Measurements from ENCODE around the gene CARM1. TPM values are rescaled to one million over a fixed set of nuclear protein-coding genes. Genes with fewer than 3 reads are reported as not detected.
"Not testable (repeated sequence)": the region's sequence is repeated elsewhere in the genome, so short reads cannot be mapped to it uniquely, and the experiment has no call there.

Gene CARM1
- total and polyA plus RNA-seq, 7 experiments from 2014 or later = 0.69 to 43.1 (median 25.5) TPM

- ChIA-PET POLR2A (interaction anchor here (1.1 kb wide), 1 partner anchor 10 kb away, joined by 9 read pairs; no protein-coding TSS in a partner anchor), CTCF (interaction anchor here (0.7 to 1.3 kb wide), 3 partner anchors 11 to 32 kb away, joined by 4 to 7 read pairs (median 5); no protein-coding TSS in a partner anchor)
- Mint-ChIP-seq H3K9me3 (no peaks in the 10 kb centered on the region), H3K27ac (no peak overlapping the region), H3K4me3 (no peak overlapping the region), H3K4me1 (peaks cover 0 to 11% (median 0%) of the 10 kb centered on the region in 7 donors), H3K27me3 (no peaks in the 10 kb centered on the region), H3K36me3 (peaks cover 0 to 8% (median 0%) of the 10 kb centered on the region in 5 donors)
- H3K36me3 ChIP-seq (ENCODE audit: control insufficient read depth in 2 of 3, insufficient read depth in 3 of 3, low read length in 3 of 3) = no peaks in the 10 kb centered on the region
- ATAC-seq (no peak), DNase-seq (no peak)
- H3K4me1 ChIP-seq (ENCODE audit: control insufficient read depth in 2 of 2, insufficient read depth in 2 of 2, low read length in 2 of 2) = no peaks in the 10 kb centered on the region
- H3K27ac ChIP-seq (ENCODE audit: low read depth, low read length) = no peak overlapping the region
- no peaks in the 10 kb centered on the region for H3K9me3 ChIP-seq (ENCODE audit: control insufficient read depth in 2 of 3, low read length in 3 of 3)
- intact Hi-C loops (cut with micrococcal nuclease) = no loop called here
- no peak overlapping the region for H3K4me3 ChIP-seq (ENCODE audit: low read length)
- H3K27me3 ChIP-seq (ENCODE audit: control insufficient read depth in 2 of 2, insufficient read depth in 2 of 2, low read length in 2 of 2) = no peaks in the 10 kb centered on the region
These were observed 16.8 kb upstream of the CARM1 start for GRCh38 chr19:10854350-10855089.

GRCh38 chr19:10855879-10856522 is 15.4 kb upstream of the CARM1 start:
- Mint-ChIP-seq H3K36me3 (peaks cover 0 to 4% (median 0%) of the 10 kb centered on the region in 5 donors), H3K4me3 (no peak overlapping the region), H3K9me3 (no peaks in the 10 kb centered on the region), H3K4me1 (peaks cover 0 to 8% (median under 1%) of the 10 kb centered on the region in 7 donors), H3K27me3 (no peaks in the 10 kb centered on the region), H3K27ac (no peak overlapping the region)
- Histone ChIP-seq H3K27ac (ENCODE audit: low read depth, low read length) (no peak overlapping the region), H3K27me3 (ENCODE audit: control insufficient read depth in 2 of 2, insufficient read depth in 2 of 2, low read length in 2 of 2) (no peaks in the 10 kb centered on the region), H3K4me1 (ENCODE audit: control insufficient read depth in 2 of 2, insufficient read depth in 2 of 2, low read length in 2 of 2) (no peaks in the 10 kb centered on the region), H3K36me3 (ENCODE audit: control insufficient read depth in 2 of 3, insufficient read depth in 3 of 3, low read length in 3 of 3) (no peaks in the 10 kb centered on the region), H3K4me3 (ENCODE audit: low read length) (no peak overlapping the region), H3K9me3 (ENCODE audit: control insufficient read depth in 2 of 3, low read length in 3 of 3) (no peaks in the 10 kb centered on the region)
- intact Hi-C loops (cut with micrococcal nuclease) = no loop called here
- DNase-seq = no peak
- CTCF ChIA-PET = interaction anchor here (1.3 kb wide), 1 partner anchor 19 kb away, joined by 4 read pairs; no protein-coding TSS in a partner anchor
- POLR2A ChIA-PET = no interaction called here
- ATAC-seq = peak; percentile 52

- H3K36me3 Mint-ChIP-seq; H3K9me3 Mint-ChIP-seq; H3K4me3 ChIP-seq (ENCODE audit: low read length); H3K4me3 Mint-ChIP-seq; H3K27me3 Mint-ChIP-seq; H3K4me1 ChIP-seq (ENCODE audit: control insufficient read depth in 2 of 2, insufficient read depth in 2 of 2, low read length in 2 of 2); ATAC-seq; H3K36me3 ChIP-seq (ENCODE audit: control insufficient read depth in 2 of 3, insufficient read depth in 3 of 3, low read length in 3 of 3); CTCF ChIA-PET; H3K27ac ChIP-seq (ENCODE audit: low read depth, low read length); POLR2A ChIA-PET; intact Hi-C loops (cut with micrococcal nuclease); DNase-seq; H3K27me3 ChIP-seq (ENCODE audit: control insufficient read depth in 2 of 2, insufficient read depth in 2 of 2, low read length in 2 of 2); H3K27ac Mint-ChIP-seq; H3K9me3 ChIP-seq (ENCODE audit: control insufficient read depth in 2 of 3, low read length in 3 of 3): not testable (repeated sequence)
- H3K4me1 Mint-ChIP-seq = peaks cover 0 to 10% (median 3%) of the 10 kb centered on the region in 7 donors
These were observed 14.5 kb upstream of the CARM1 start for GRCh38 chr19:10856899-10857298.

GRCh38 chr19:10858204-10858828 is 13.0 kb upstream of the CARM1 start:
- Mint-ChIP-seq H3K4me3 (no peak overlapping the region), H3K27ac (no peak overlapping the region), H3K27me3 (no peaks in the 10 kb centered on the region), H3K9me3 (peaks cover 0 to 2% (median 0%) of the 10 kb centered on the region in 11 donors), H3K36me3 (peaks cover 0 to 3% (median 0%) of the 10 kb centered on the region in 5 donors), H3K4me1 (peaks cover 0 to 7% (median 5%) of the 10 kb centered on the region in 7 donors)
- H3K4me3 ChIP-seq (ENCODE audit: low read length) = no peak overlapping the region
- ChIA-PET CTCF (no interaction called here), POLR2A (interaction anchor here (1.0 kb wide), 1 partner anchor 141 kb away, joined by 4 read pairs; the partner anchor contains the start of gene DNM2)
- H3K27ac ChIP-seq (ENCODE audit: low read depth, low read length) = no peak overlapping the region
- peak in 2 of 9 donors; percentile 23 to 49 for DNase-seq
- no peaks in the 10 kb centered on the region for H3K4me1 ChIP-seq (ENCODE audit: control insufficient read depth in 2 of 2, insufficient read depth in 2 of 2, low read length in 2 of 2)
- ATAC-seq = peak; percentile 57
- H3K9me3 ChIP-seq (ENCODE audit: control insufficient read depth in 2 of 3, low read length in 3 of 3) = no peaks in the 10 kb centered on the region
- no peaks in the 10 kb centered on the region for H3K36me3 ChIP-seq (ENCODE audit: control insufficient read depth in 2 of 3, insufficient read depth in 3 of 3, low read length in 3 of 3)
- H3K27me3 ChIP-seq (ENCODE audit: control insufficient read depth in 2 of 2, insufficient read depth in 2 of 2, low read length in 2 of 2) = no peaks in the 10 kb centered on the region
- intact Hi-C loops (cut with micrococcal nuclease) = no loop called here

- no peaks in the 10 kb centered on the region for H3K27me3 ChIP-seq (ENCODE audit: control insufficient read depth in 2 of 2, insufficient read depth in 2 of 2, low read length in 2 of 2)
- no peak overlapping the region for H3K4me3 Mint-ChIP-seq
- intact Hi-C loops (cut with micrococcal nuclease) = loop anchor here in 1 of 2 donors (5.0 kb wide), 1 partner anchor 379 kb away; no protein-coding TSS in a partner anchor
- H3K27me3 Mint-ChIP-seq = no peaks in the 10 kb centered on the region
- H3K27ac Mint-ChIP-seq = peak overlapping the region in 1 of 9 donors; percentile 43
- H3K4me1 ChIP-seq (ENCODE audit: control insufficient read depth in 2 of 2, insufficient read depth in 2 of 2, low read length in 2 of 2) = peaks cover 4 to 7% of the 10 kb centered on the region in 2 donors
- no peaks in the 10 kb centered on the region for H3K36me3 ChIP-seq (ENCODE audit: control insufficient read depth in 2 of 3, insufficient read depth in 3 of 3, low read length in 3 of 3)
- peaks cover 11 to 20% (median 14%) of the 10 kb centered on the region in 7 donors for H3K4me1 Mint-ChIP-seq
- POLR2A ChIA-PET = interaction anchor here (0.6 kb wide), 1 partner anchor 21 kb away, joined by 3 read pairs; no protein-coding TSS in a partner anchor
- DNase-seq (peak in 1 of 9 donors; percentile 19), ATAC-seq (peak; percentile 68)
- H3K9me3 ChIP-seq (ENCODE audit: control insufficient read depth in 2 of 3, low read length in 3 of 3) = no peaks in the 10 kb centered on the region
- H3K36me3 Mint-ChIP-seq = peaks cover 0 to 3% (median 0%) of the 10 kb centered on the region in 5 donors
- no peak overlapping the region for H3K27ac ChIP-seq (ENCODE audit: low read depth, low read length)
- H3K4me3 ChIP-seq (ENCODE audit: low read length) = no peak overlapping the region
- CTCF ChIA-PET = interaction anchor here (1.7 kb wide), 1 partner anchor 12 kb away, joined by 3 read pairs; no protein-coding TSS in a partner anchor
- H3K9me3 Mint-ChIP-seq = peaks cover 0 to 3% (median 0%) of the 10 kb centered on the region in 11 donors
These were observed 10.2 kb upstream of the CARM1 start for GRCh38 chr19:10861103-10861651.

GRCh38 chr19:10862561-10863106 is 8.7 kb upstream of the CARM1 start:
- Histone ChIP-seq H3K36me3 (ENCODE audit: control insufficient read depth in 2 of 3, insufficient read depth in 3 of 3, low read length in 3 of 3) (no peaks in the 10 kb centered on the region), H3K4me3 (ENCODE audit: low read length) (no peak overlapping the region), H3K27ac (ENCODE audit: low read depth, low read length) (no peak overlapping the region), H3K9me3 (ENCODE audit: control insufficient read depth in 2 of 3, low read length in 3 of 3) (no peaks in the 10 kb centered on the region), H3K27me3 (ENCODE audit: control insufficient read depth in 2 of 2, insufficient read depth in 2 of 2, low read length in 2 of 2) (no peaks in the 10 kb centered on the region), H3K4me1 (ENCODE audit: control insufficient read depth in 2 of 2, insufficient read depth in 2 of 2, low read length in 2 of 2) (peaks cover 4 to 7% of the 10 kb centered on the region in 2 donors)
- DNase-seq (no peak), ATAC-seq (no peak)
- Mint-ChIP-seq H3K4me3 (no peak overlapping the region), H3K36me3 (peaks cover 0 to 3% (median 0%) of the 10 kb centered on the region in 5 donors), H3K9me3 (peaks cover 0 to 3% (median 0%) of the 10 kb centered on the region in 11 donors), H3K27ac (peak overlapping the region in 2 of 9 donors; percentile 15 to 59), H3K4me1 (peaks cover 11 to 20% (median 15%) of the 10 kb centered on the region in 7 donors), H3K27me3 (no peaks in the 10 kb centered on the region)
- intact Hi-C loops (cut with micrococcal nuclease) = loop anchor here in 1 of 2 donors (5.0 kb wide), 1 partner anchor 380 kb away; no protein-coding TSS in a partner anchor
- ChIA-PET POLR2A (interaction anchor here (0.7 kb wide), 1 partner anchor 163 kb away, joined by 4 read pairs; no protein-coding TSS in a partner anchor), CTCF (interaction anchor here (0.6 to 2.3 kb wide), 3 partner anchors 17 to 113 kb away, joined by 3 to 15 read pairs (median 7); partner anchors contain the start of gene TMED1)
